Measurements from ENCODE around the gene FBXO21.

GRCh38 chr12:117126335-117126734, 63.9 kb downstream of the FBXO21 start:
- no peak for TF ChIP-seq EZH2 (IDR thresholded peaks at IDR 0.05; ENCODE audit: borderline replicate concordance, insufficient read depth, low read depth, low read length, poor library complexity, severe bottlenecking)
- no peak for TF ChIP-seq CTCF (IDR thresholded peaks at IDR 0.05)
